Measurements from ENCODE around the gene DONSON.

DONSON gene

GRCh38 chr21:33540711-33541104, 47.8 kb downstream of the DONSON start:
- DNase-seq: no peak

DNA sequence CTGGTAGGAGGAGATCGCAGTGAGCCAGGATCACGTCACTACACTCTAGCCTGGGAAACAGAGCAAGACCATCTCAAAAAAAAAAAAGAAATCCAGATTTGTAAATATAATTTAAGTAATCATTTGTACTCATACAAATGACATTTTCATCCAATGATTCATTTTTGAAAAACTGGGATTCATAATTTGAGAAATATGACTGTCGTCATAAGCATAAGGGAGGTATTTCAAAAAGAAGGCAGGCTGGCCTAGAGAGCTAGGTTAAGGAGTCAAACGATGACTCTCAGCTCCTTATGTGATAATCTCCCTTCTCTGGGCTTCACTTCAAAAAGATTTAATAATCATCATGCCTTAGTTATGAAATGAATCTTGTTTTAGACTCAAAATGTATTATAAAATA, 48.9 kb downstream of the DONSON start:
- DNase-seq: no peak

DNA sequence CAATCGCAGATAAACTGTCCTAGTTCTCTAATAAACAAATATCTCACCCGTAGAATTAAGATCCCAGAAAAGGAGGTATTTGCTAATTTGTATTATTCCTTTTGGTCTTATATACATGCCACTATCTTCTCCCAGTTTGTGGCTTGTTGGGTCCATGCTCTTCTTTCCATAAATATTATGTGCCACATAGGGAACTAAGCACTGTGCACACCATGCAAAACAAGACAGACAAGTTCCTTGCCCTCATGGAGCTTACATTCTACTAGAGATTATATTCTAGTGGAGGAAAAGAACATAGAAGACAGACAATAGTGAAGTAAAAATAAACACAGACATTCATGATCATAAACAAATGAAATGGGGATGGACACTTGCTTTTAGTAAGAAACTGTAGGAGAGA, 51.3 kb downstream of the DONSON start:
- no peak for DNase-seq

GRCh38 chr21:33531007-33531406, 57.5 kb downstream of the DONSON start:
- no peak for DNase-seq

Measured in activated CD8-positive, alpha-beta memory T cell treated with anti-CD3 and anti-CD28 coated beads, Interleukin-2, amount 50 U/mL, for 48 hours (primary cell).